ENCODE results near the gene GLT8D1. TPM values are rescaled to one million over a fixed set of nuclear protein-coding genes. Genes with fewer than 3 reads are reported as not detected.
A peak's percentile ranks its signal among the peaks of the same experiment; 100 is the strongest.

Gene GLT8D1
- total and polyA plus RNA-seq, 9 of the 15 experiments (the other 6 are each of a cell fraction or from before 2014, with no cell fraction given) = 14.1 to 65.9 (median 33.7) TPM

- peak; percentile 70; the same call in 1 of the 2 replicates for TF ChIP-seq JUN (IDR thresholded peaks at IDR 0.05; ENCODE audit: borderline replicate concordance, low read depth, low read length)
- TF ChIP-seq JUN (CRISPR knock-in tag; IDR thresholded peaks at IDR 0.05; ENCODE audit: borderline replicate concordance) = no peak
- TF ChIP-seq GABPB1 (CRISPR knock-in tag; IDR thresholded peaks at IDR 0.05) = no peak
- TF ChIP-seq ZNF263 (CRISPR knock-in tag; IDR thresholded peaks at IDR 0.05; ENCODE audit: borderline replicate concordance) = 0 out of 2 replicates have a peak, but pooled peaks have one; percentile 26
- no peak for TF ChIP-seq BRF2 (IDR thresholded peaks at IDR 0.05; ENCODE audit: borderline replicate concordance, insufficient read depth, insufficient read length)
- no peak for TF ChIP-seq NR2C2 (CRISPR knock-in tag; IDR thresholded peaks at IDR 0.05)
- TF ChIP-seq NR2C2 (tag; IDR thresholded peaks at IDR 0.05) = peak; percentile 33; the same call in 1 of the 2 replicates
- TF ChIP-seq TEAD1 (CRISPR knock-in tag; IDR thresholded peaks at IDR 0.05) = peak in 1 of 2 experiments; percentile 90; a peak in 2 of 4 replicates
- TF ChIP-seq ATF1 (CRISPR knock-in tag; IDR thresholded peaks at IDR 0.05) = no peak
- no peak for TF ChIP-seq ATF1 (tag; IDR thresholded peaks at IDR 0.05)
- 0 out of 2 replicates have a peak, but pooled peaks have one; percentile 12 for TF ChIP-seq SOX6 (IDR thresholded peaks at IDR 0.05)
- peak; percentile 65; the same call in 1 of the 2 replicates for TF ChIP-seq TEAD4 (IDR thresholded peaks at IDR 0.05; ENCODE audit: low read length)
- no peak for TF ChIP-seq TEAD4 (CRISPR knock-in tag; IDR thresholded peaks at IDR 0.05; ENCODE audit: borderline replicate concordance)
- TF ChIP-seq JUND (IDR thresholded peaks at IDR 0.05; ENCODE audit: borderline replicate concordance, low read depth, low read length) = peak; percentile 91
- TF ChIP-seq JUND (tag; IDR thresholded peaks at IDR 0.05; ENCODE audit: borderline replicate concordance, low read depth, low read length) = peak; percentile 82; the same call in 2 of the 3 replicates
- no peak for TF ChIP-seq TAF7 (tag; IDR thresholded peaks at IDR 0.05)
- peak; percentile 98 for TF ChIP-seq FOSL1 (tag; conservative IDR thresholded peaks at IDR 0.05)
- no peak for TF ChIP-seq PREB (CRISPR knock-in tag; IDR thresholded peaks at IDR 0.05)
- TF ChIP-seq UBTF (IDR thresholded peaks at IDR 0.05; ENCODE audit: borderline replicate concordance in 1 of 2, low read depth in 2 of 2, low read length in 2 of 2) = no peak
- no peak for TF ChIP-seq SIN3A (IDR thresholded peaks at IDR 0.05; ENCODE audit: borderline replicate concordance in 2 of 2, control insufficient read depth in 1 of 2, low read depth in 2 of 2, low read length in 2 of 2)
- no peak for TF ChIP-seq MYC (IDR thresholded peaks at IDR 0.05; ENCODE audit: low read depth, low read length)
- TF ChIP-seq MYC (CRISPR knock-in tag; IDR thresholded peaks at IDR 0.05; ENCODE audit: borderline replicate concordance, low read depth) = no peak
Observed at GRCh38 chr3:52670621-52671521, 34.7 kb downstream of the GLT8D1 start (continued).
